Subcutaneous adipose tissue (tissue), 4 donors: Measurements from ENCODE around the gene ZNF384. TPM values are rescaled to one million over a fixed set of nuclear protein-coding genes. Genes with fewer than 3 reads are reported as not detected.

ENCODE experiments used
- CTCF ChIP-seq: fragments of 450-650 bp; IDR thresholded peaks from one replicate; pipeline ENCODE4 v1.5.1; 2016; ENCODE audit warnings: low read depth, mild to moderate bottlenecking, control low read depth, antibody characterized with exemption, moderate library complexity
- total RNA-seq, 4 donors: library from RNA; depleted of rRNA; stranded (reverse); fragments of >200 nt; gene quantifications; one replicate each; pipeline ENCODE4 v1.1.0, GENCODE V29; 2016

ZNF384 gene
- total RNA-seq, 4 donors from 2014 or later = 21.8 to 34.9 (median 25.4) TPM

GRCh38 chr12:6701078-6701768 lies 12.0 kb upstream of the ZNF384 start:
- no peak for TF ChIP-seq CTCF

- no peak for TF ChIP-seq CTCF
Measured at GRCh38 chr12:6700646-6701051, 11.5 kb upstream of the ZNF384 start, which contains the start of gene PIANP. Gene PIANP, minus strand, starts transcription at chr12:6700815. Its CDS starts 2,754 bp downstream, at chr12:6698061.

GRCh38 chr12:6699989-6700645 lies 10.9 kb upstream of the ZNF384 start:
- TF ChIP-seq CTCF = no peak

GRCh38 chr12:6699259-6699988 lies 10.2 kb upstream of the ZNF384 start:
- no peak for TF ChIP-seq CTCF

- no peak for TF ChIP-seq CTCF
Measured at GRCh38 chr12:6698352-6699046, 9.3 kb upstream of the ZNF384 start.

GRCh38 chr12:6697584-6698351 lies 8.6 kb upstream of the ZNF384 start:
- TF ChIP-seq CTCF = no peak
